SK-N-SH (cell line): ENCODE results near the gene ZNF180. TPM values are rescaled to one million over a fixed set of nuclear protein-coding genes. Genes with fewer than 3 reads are reported as not detected.

ENCODE experiments used
- CTCF ChIA-PET: fragments of 300-600, 350-600 bp; formaldehyde crosslinking; extraction: SDS; loops from one replicate; lab custom pipeline; 2021; lab: Yijun Ruan, JAX
- POLR2A ChIA-PET: fragments of 350-600 bp; sonication (Branson Sonifier 250); formaldehyde crosslinking; extraction: SDS; loops from one replicate; lab custom pipeline; 2020; ENCODE audit warnings: antibody characterized with exemption, inconsistent platforms; lab: Yijun Ruan, JAX
- DNase-seq: peaks from one replicate; pipeline ENCODE4 v3.0.0; 2012
- H2AFZ ChIP-seq: fragments of 200-600 bp; sonication (generic); 2 replicates; pipeline ENCODE4 v1.8.1; 2016; ENCODE audit warnings: antibody characterized with exemption, mild to moderate bottlenecking, low read depth
- H3F3A ChIP-seq: fragments of 200-600 bp; sonication (generic); replicated peaks from 2 replicates; pipeline ENCODE3; 2016; ENCODE audit warnings: antibody characterized with exemption, mild to moderate bottlenecking; ENCODE audit not compliant: insufficient read depth
- H3K27ac ChIP-seq, 2 experiments: fragments of 200-500 bp in 1 of 2; fragments of 200-600 bp in 1 of 2; sonication (Bioruptor generic) in 1 of 2; sonication (generic), shearing (Covaris generic) in 1 of 2; 2 replicates each; pipeline versions ENCODE4 v1.5.1 to v1.6.1; 2014 to 2016; ENCODE audit warnings: low read depth in 2 of 2, inconsistent platforms in 1 of 2, low read length in 1 of 2, mild to moderate bottlenecking in 1 of 2, mixed read lengths in 1 of 2
- H3K27me3 ChIP-seq: fragments of 200-600 bp; sonication (generic), shearing (Covaris generic); 2 replicates; pipeline ENCODE4 v1.6.1; 2016; ENCODE audit warnings: mixed run types; ENCODE audit not compliant: insufficient read depth
- H3K36me3 ChIP-seq, 2 experiments: fragments of 200-500 bp in 1 of 2; fragments of 200-600 bp in 1 of 2; sonication (Bioruptor generic) in 1 of 2; sonication (generic) in 1 of 2; replicated peaks in 1 of 2; 2 replicates each; pipeline versions ENCODE3 to v1.5.1; 2014 to 2016; ENCODE audit warnings: low read length in 1 of 2, mild to moderate bottlenecking in 1 of 2; ENCODE audit not compliant: insufficient read depth in 2 of 2, control insufficient read depth in 1 of 2
- H3K4me1 ChIP-seq, 2 experiments: fragments of 200-500 bp in 1 of 2; fragments of 200-600 bp in 1 of 2; sonication (Bioruptor generic) in 1 of 2; sonication (generic), shearing (Covaris generic) in 1 of 2; 2 replicates each; pipeline versions ENCODE4 v1.5.1 to v1.6.1; 2014 to 2016; ENCODE audit warnings: low read depth in 1 of 2, low read length in 1 of 2, mixed run types in 1 of 2; ENCODE audit not compliant: insufficient read depth in 2 of 2, control insufficient read depth in 1 of 2
- H3K4me2 ChIP-seq: fragments of 200-600 bp; sonication (generic), shearing (Covaris generic); 2 replicates; pipeline ENCODE4 v1.6.1; 2017; ENCODE audit warnings: mixed run types
- H3K4me3 ChIP-seq, 2 experiments: fragments of 200-500 bp in 1 of 2; fragments of 200-600 bp in 1 of 2; sonication (Bioruptor generic) in 1 of 2; sonication (generic), shearing (Covaris generic) in 1 of 2; 2 replicates each; pipeline versions ENCODE4 v1.5.1 to v1.8.1; 2014 to 2016; ENCODE audit warnings: low read depth in 2 of 2, inconsistent platforms in 1 of 2, low read length in 1 of 2, mild to moderate bottlenecking in 1 of 2, mixed read lengths in 1 of 2, moderate library complexity in 1 of 2
- H3K79me2 ChIP-seq: fragments of 200-600 bp; sonication (generic); 2 replicates; pipeline ENCODE4 v1.8.1; 2017; ENCODE audit warnings: mild to moderate bottlenecking; ENCODE audit not compliant: insufficient read depth
- H3K9ac ChIP-seq: fragments of 200-600 bp; sonication (generic); 2 replicates; pipeline ENCODE4 v1.6.1; 2017; ENCODE audit warnings: mixed run types
- H3K9me2 ChIP-seq: fragments of 200-600 bp; sonication (generic); 2 replicates; pipeline ENCODE4 v1.6.1; 2017; ENCODE audit warnings: mixed run types
- H3K9me3 ChIP-seq: fragments of 200-600 bp; sonication (generic); 2 replicates; pipeline ENCODE4 v1.6.1; 2017; ENCODE audit warnings: mixed run types, mild to moderate bottlenecking, moderate library complexity
- H4K20me1 ChIP-seq: fragments of 200-600 bp; sonication (generic); 2 replicates; pipeline ENCODE4 v1.6.1; 2017; ENCODE audit warnings: mild to moderate bottlenecking, mixed run types; ENCODE audit not compliant: insufficient read depth
- ELF1 ChIP-seq: IDR thresholded peaks from 2 replicates; pipeline ENCODE4 v1.4.0; 2012
- EP300 ChIP-seq, 2 experiments: IDR thresholded peaks; 2 replicates each; pipeline versions ENCODE4 v1.4.0 to v1.6.1; 2012; ENCODE audit warnings: borderline replicate concordance in 1 of 2, low read depth in 1 of 2, low read length in 1 of 2
- EZH2phosphoT487 ChIP-seq: fragments of 200-600 bp; sonication (generic); IDR thresholded peaks from 2 replicates; pipeline ENCODE4 v1.6.1; 2017; ENCODE audit warnings: low read depth, mixed run types, mild to moderate bottlenecking, antibody characterized with exemption, moderate library complexity, borderline replicate concordance
- FOSL2 ChIP-seq: IDR thresholded peaks from 2 replicates; pipeline ENCODE4 v1.4.0; 2012; ENCODE audit warnings: low read depth, mild to moderate bottlenecking, moderate library complexity, borderline replicate concordance
- FOXJ3 ChIP-seq: sonication (generic); formaldehyde crosslinking; IDR thresholded peaks from 2 replicates; pipeline ENCODE4 v1.5.1; 2020; ENCODE audit warnings: mild to moderate bottlenecking, missing genetic modification reagents
- FOXM1 ChIP-seq: IDR thresholded peaks from 2 replicates; pipeline ENCODE4 v1.4.0; 2012; ENCODE audit warnings: low read depth, mild to moderate bottlenecking
- JUND ChIP-seq: IDR thresholded peaks from 2 replicates; pipeline ENCODE4 v1.4.0; 2012
- MAX ChIP-seq: IDR thresholded peaks from 2 replicates; pipeline ENCODE4 v1.4.0; 2012; ENCODE audit warnings: low read depth
- MEF2A ChIP-seq: IDR thresholded peaks from 2 replicates; pipeline ENCODE4 v1.4.0; 2012; ENCODE audit warnings: low read depth, borderline replicate concordance
- NFIC ChIP-seq: IDR thresholded peaks from 2 replicates; pipeline ENCODE4 v1.4.0; 2012; ENCODE audit warnings: borderline replicate concordance
- NRF1 ChIP-seq: IDR thresholded peaks from 2 replicates; pipeline ENCODE4 v1.6.1; 2012; ENCODE audit warnings: low read depth, mild to moderate bottlenecking, low read length
- RCOR1 ChIP-seq: fragments of 150-350 bp; IDR thresholded peaks from 2 replicates; pipeline ENCODE4 v1.6.1; 2017; ENCODE audit warnings: antibody characterized with exemption, low read length
- REST ChIP-seq: IDR thresholded peaks from 2 replicates; pipeline ENCODE4 v1.6.1; 2012; ENCODE audit warnings: mild to moderate bottlenecking, low read depth, low read length, moderate library complexity
- RFX5 ChIP-seq: IDR thresholded peaks from 2 replicates; pipeline ENCODE4 v1.6.1; 2012; ENCODE audit warnings: mild to moderate bottlenecking, improper control_type of control experiment, low read length
- RXRA ChIP-seq: IDR thresholded peaks from 2 replicates; pipeline ENCODE4 v1.4.0; 2012; ENCODE audit warnings: low read depth, mild to moderate bottlenecking, borderline replicate concordance
- SMC3 ChIP-seq: IDR thresholded peaks from 2 replicates; pipeline ENCODE4 v1.6.1; 2012; ENCODE audit warnings: low read depth, low read length, improper control_type of control experiment
- TAF1 ChIP-seq: IDR thresholded peaks from 2 replicates; pipeline ENCODE4 v1.6.1; 2012; ENCODE audit warnings: low read depth, mild to moderate bottlenecking, low read length, moderate library complexity, borderline replicate concordance
- TCF12 ChIP-seq: IDR thresholded peaks from 2 replicates; pipeline ENCODE4 v1.4.0; 2012
- USF1 ChIP-seq: IDR thresholded peaks from 2 replicates; pipeline ENCODE4 v1.4.0; 2012; ENCODE audit warnings: low read depth, borderline replicate concordance
- WGBS: methylation state at CpG from one replicate; pipeline ENCODE4 v1.1.6; 2017; ENCODE audit warnings: low lambda C conversion rate; 5-methylcytosine and 5-hydroxymethylcytosine counted together
- polyA plus RNA-seq, 3 experiments: library from polyadenylated mRNA; depleted of rRNA; stranded (reverse); fragments of >200 nt; gene quantifications; 2 replicates each; pipeline ENCODE4 v1.2.3, GENCODE V29; 2012
- TF ChIP-seq, protein P1 (sequence below): fragments of 150-350 bp; IDR thresholded peaks from 2 replicates; pipeline ENCODE4 v1.6.1; 2016; ENCODE audit warnings: mild to moderate bottlenecking, low read depth, low read length

ZNF180 gene
- polyA plus RNA-seq, 1 of the 3 experiments (the other 2 are of a cell fraction) = 1.5 TPM

- Histone ChIP-seq H3F3A (no peaks in the 10 kb centered on the region), H3K27me3 (no peaks in the 10 kb centered on the region), H3K36me3 (no peaks in the 10 kb centered on the region), H3K4me2 (no peak overlapping the region), H4K20me1 (no peaks in the 10 kb centered on the region), H3K4me3 (no peak overlapping the region), H3K27ac (no peak overlapping the region), H2AFZ (no peak overlapping the region), H3K79me2 (no peaks in the 10 kb centered on the region), H3K9me3 (no peaks in the 10 kb centered on the region), H3K9ac (no peak overlapping the region), H3K4me1 (no peaks in the 10 kb centered on the region), H3K9me2 (no peaks in the 10 kb centered on the region)
- DNase-seq = no peak
- CTCF ChIA-PET = no interaction called here
- 23% methylated on average over 4 of the region's 4 CpGs for WGBS
- TF ChIP-seq MAX = no peak
- POLR2A ChIA-PET = no interaction called here
Observed at GRCh38 chr19:44455100-44455499, 45.2 kb downstream of the ZNF180 start.

DNA sequence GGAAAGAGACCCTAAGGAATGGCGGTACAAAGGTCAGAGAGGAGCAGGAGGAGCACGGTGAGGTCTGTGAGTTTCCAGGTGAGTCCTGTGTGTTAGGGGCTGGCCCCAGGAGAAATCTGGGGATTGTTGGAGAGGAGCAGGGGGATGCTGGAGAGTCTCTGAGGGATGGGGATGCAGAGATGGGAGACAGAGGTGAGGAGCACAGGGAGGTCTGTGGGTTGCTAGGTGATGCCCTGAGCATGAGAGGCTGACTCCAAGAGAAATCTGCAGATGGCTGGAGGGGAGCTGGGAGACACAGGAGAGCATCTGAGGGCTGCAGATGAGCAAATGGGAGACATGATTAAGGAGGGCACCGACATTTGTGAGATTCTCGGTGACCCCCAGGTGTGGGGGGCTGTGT lies 48.0 kb downstream of the ZNF180 start:
- POLR2A ChIA-PET = no interaction called here
- H3K27ac ChIP-seq = no peak overlapping the region
- H3K9me3 ChIP-seq = peaks cover 8% of the 10 kb centered on the region; the same call in 1 of the 2 replicates
- H4K20me1 ChIP-seq = no peaks in the 10 kb centered on the region
- no peaks in the 10 kb centered on the region for H3K79me2 ChIP-seq
- H3K4me1 ChIP-seq = peaks cover 0 to 3% of the 10 kb centered on the region in 2 experiments; a peak in 1 of 4 replicates
- no peak overlapping the region for H3K4me3 ChIP-seq
- H3K9me2 ChIP-seq = no peaks in the 10 kb centered on the region
- CTCF ChIA-PET = no interaction called here
- no peaks in the 10 kb centered on the region for H3K36me3 ChIP-seq
- H3K27me3 ChIP-seq = no peaks in the 10 kb centered on the region
- no peaks in the 10 kb centered on the region for H3F3A ChIP-seq
- WGBS = 9% methylated on average over 4 of the region's 4 CpGs
- no peak overlapping the region for H3K9ac ChIP-seq
- H3K4me2 ChIP-seq = no peak overlapping the region
- no peak for TF ChIP-seq RXRA
- TF ChIP-seq ELF1 = no peak
- no peak for TF ChIP-seq MEF2A
- no peak for TF ChIP-seq NFIC
- TF ChIP-seq TCF12 = no peak
- no peak for TF ChIP-seq FOXM1
- TF ChIP-seq EP300 (IDR thresholded peaks at IDR 0.05; ENCODE audit: borderline replicate concordance in 1 of 2, low read depth in 1 of 2, low read length in 1 of 2) = no peak
- no peak for TF ChIP-seq NRF1
- no peak for TF ChIP-seq RFX5
- no peak for TF ChIP-seq TAF1
- TF ChIP-seq USF1 = no peak
- TF ChIP-seq SMC3 = no peak
- TF ChIP-seq JUND = no peak
- no peak for TF ChIP-seq REST
- no peak for TF ChIP-seq FOSL2
- no peak for TF ChIP-seq EZH2phosphoT487
- TF ChIP-seq FOXJ3 (CRISPR knock-in tag) = no peak
- no peak for TF ChIP-seq RCOR1
- TF ChIP-seq, protein P1, sequence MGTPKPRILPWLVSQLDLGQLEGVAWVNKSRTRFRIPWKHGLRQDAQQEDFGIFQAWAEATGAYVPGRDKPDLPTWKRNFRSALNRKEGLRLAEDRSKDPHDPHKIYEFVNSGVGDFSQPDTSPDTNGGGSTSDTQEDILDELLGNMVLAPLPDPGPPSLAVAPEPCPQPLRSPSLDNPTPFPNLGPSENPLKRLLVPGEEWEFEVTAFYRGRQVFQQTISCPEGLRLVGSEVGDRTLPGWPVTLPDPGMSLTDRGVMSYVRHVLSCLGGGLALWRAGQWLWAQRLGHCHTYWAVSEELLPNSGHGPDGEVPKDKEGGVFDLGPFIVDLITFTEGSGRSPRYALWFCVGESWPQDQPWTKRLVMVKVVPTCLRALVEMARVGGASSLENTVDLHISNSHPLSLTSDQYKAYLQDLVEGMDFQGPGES = no peak
- H2AFZ ChIP-seq = no peak overlapping the region
- no peak for DNase-seq
